Stimulated activated CD4-positive, alpha-beta T cell treated with anti-CD3 and anti-CD28 coated beads, Interleukin-15, amount 100 ng/mL, for 24 hours (primary cell): ENCODE measurements around the gene IGFL4.

ENCODE experiments used
- DNase-seq: peaks from one replicate; pipeline ENCODE4 v3.0.0-alpha.2; 2020

The IGFL4 gene

GRCh38 chr19:46060012-46060411, 19.2 kb upstream of the IGFL4 start:
- no peak for DNase-seq

GRCh38 chr19:46058778-46059177, 18.0 kb upstream of the IGFL4 start:
- DNase-seq: no peak

DNA sequence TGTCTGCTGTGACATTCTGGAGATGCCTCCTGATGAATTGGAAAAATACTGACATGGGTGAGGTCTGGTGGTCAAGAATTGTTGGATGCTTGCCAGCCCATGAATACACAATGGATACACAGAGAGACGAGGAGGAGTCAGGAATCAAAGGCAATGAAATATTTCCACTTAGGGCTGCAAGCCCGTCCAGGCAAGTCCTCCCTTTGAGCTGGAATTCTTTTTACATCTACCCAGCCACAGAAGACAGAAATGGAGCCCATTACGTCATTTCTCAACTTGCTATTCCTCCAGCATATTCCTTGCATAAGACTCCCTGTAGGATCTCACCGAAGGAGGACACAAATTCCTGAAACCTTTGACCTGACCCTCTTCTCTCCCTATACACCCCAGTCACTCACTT, 15.7 kb upstream of the IGFL4 start:
- DNase-seq: no peak

DNA sequence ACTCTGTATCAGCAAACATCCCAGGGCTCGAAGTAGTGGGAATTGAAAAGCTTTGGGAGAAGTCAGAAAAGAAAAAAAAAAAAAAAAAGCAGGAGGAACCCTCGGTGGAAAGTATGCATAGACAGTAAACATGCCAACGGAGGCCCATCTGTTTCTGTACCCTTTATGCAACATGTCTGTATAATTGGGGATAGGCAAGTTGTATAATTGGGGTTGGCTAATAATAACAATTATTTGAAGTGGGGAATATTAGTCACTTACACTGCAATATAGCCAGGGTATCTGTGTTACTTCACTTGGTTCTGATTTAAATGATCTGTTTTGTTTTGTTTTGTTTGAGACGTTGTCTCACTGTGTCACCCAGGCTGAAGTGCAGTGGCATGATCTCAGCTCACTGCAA, 12.1 kb upstream of the IGFL4 start:
- DNase-seq: no peak

- peak; percentile 9 for DNase-seq
Observed at GRCh38 chr19:46049597-46049996, 8.8 kb upstream of the IGFL4 start.

- no peak for DNase-seq
Observed at GRCh38 chr19:46043519-46043918, 2.7 kb upstream of the IGFL4 start.

- DNase-seq: no peak
Observed at GRCh38 chr19:46042252-46042883, 1.6 kb upstream of the IGFL4 start.

DNA sequence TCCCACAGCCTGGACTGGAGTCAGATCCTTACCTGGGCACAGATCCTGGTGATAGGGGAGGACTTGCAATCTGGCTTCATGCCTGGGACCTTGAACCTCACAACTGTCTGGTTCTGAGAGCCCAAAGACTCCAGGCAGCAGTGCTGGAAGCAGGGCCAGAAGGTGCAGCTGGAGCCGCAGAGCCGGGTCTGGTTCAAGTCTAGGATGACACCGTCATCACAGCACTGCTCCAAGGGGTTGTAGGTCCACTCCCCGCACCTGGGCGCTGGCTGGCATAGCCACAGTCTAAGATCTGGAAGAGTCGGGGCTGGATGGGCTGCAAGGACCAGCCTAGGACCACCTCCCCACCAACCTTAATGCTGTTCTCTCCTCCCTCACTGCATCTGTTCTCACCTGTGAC, 677 bp downstream of the IGFL4 start:
- no peak for DNase-seq

DNA sequence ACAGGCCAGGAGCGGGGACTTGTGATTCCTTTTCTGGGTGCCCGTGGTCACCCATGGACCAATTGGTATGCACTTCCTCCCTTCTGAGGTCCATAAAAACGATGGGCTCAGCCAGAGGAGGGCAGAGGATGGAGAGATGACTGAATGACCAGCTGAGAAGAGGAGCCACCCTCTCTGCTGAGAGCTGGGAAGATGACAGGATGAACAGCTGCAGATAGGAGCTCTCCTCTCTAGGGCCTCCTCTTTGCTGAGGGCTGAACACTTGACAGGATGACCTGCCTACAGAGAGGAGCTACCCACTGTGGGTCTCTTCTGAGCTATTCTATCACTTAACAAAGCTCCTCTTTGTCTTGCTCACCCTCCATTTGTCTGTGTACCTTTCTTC, 4.1 kb downstream of the IGFL4 start:
- DNase-seq: no peak

GRCh38 chr19:46035986-46036743, 4.6 kb downstream of the IGFL4 start:
- DNase-seq: no peak

- DNase-seq: no peak
Observed at GRCh38 chr19:46035546-46035945, 5.3 kb downstream of the IGFL4 start.

DNA sequence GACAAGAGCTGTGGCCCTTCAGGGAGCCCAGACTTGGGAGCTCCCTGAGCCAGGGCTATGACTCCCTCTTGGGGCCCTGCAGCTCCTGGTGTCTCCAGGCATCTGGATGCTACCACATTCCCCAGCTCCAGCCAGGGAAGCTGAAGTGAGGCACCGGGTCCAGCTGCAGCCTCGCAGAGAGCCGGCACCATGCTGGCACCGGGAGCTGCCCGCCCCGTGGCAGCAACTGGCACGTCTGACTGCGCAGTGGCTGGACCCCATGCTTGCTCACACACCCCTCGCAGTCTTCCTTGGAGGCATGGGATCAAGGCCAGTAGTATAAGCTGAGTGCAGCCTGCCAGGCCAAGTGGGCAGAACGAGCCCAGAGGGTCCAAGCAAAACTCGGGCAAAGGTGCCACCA, 7.4 kb downstream of the IGFL4 start:
- no peak for DNase-seq

GRCh38 chr19:46032597-46033025, 8.2 kb downstream of the IGFL4 start:
- DNase-seq: no peak

- no peak for DNase-seq
Observed at GRCh38 chr19:46031781-46032596, 8.8 kb downstream of the IGFL4 start.

GRCh38 chr19:46030812-46031550, 9.8 kb downstream of the IGFL4 start:
- DNase-seq: no peak

- no peak for DNase-seq
Observed at GRCh38 chr19:46025835-46026234, 15.0 kb downstream of the IGFL4 start.

DNA sequence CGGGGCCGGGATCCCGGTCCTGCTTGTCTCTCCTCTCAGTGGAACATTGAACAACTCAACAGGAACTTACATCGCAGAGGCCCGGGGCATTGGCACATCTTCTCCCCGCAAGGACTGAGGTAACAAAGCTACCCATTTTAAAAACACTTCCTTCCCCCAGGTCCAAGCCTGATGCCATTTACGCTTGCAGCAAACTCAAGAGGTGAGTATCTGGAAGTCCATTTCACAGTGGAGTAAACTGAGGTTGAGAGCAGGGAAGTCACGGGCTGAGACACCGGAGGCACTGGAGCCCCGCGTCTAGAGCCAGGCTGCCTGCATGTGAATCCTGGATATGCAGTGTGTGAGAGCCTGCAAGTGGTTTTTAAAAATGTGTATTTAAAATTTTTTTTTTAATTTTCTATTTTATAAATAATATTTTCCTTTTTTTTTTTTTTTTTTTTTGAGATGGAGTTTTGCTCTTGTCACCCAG, 17.5 kb downstream of the IGFL4 start:
- no peak for DNase-seq

DNA sequence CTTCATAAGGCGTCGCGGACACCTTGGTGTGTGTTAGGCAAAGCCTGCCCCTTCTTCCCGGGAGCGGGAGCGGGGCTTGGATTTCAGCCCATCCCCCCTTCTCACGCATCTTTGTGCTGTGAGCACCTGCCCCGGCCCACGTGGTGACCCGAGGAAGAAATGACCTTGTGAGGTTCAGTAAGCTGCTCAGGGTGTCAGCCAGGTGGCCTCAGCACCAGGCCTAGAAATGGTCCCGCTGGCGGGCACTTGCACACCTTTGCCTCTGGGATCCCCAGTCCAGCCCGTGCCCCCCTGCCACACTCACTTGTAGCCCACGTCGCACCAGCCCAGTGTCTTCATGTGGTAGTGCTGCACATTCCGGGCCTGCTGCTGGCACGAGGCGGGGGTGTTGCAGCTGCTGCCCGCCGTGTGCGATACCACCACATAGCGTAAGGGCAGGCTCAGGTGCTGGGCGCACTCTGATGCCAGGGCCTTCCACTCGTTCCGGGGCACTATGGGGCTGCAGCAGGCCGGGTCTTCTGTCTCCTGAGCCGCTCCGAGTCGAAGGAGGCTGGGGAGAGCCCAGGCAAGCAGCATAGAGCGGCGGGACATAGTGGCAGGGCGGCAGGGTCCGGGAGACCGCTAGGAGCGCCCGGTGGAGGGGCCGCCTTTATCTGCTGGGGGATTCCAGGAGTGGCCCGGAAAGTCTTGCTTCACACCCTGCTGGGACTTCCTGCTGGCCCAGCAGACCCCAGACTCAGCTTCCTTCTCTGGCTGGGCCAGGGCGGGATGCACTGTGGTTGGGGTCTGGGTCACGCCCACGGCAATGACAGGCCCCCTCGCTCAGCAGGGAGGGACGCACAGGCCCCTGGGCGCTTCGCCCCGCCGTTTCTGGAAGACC, 18.1 kb downstream of the IGFL4 start, which contains the start of gene PGLYRP1:
TSS of gene PGLYRP1 (minus strand) at position 623 of the 880 bp plus-strand sequence. CDS start at position 591, 32 bp downstream.
- no peak for DNase-seq

DNA sequence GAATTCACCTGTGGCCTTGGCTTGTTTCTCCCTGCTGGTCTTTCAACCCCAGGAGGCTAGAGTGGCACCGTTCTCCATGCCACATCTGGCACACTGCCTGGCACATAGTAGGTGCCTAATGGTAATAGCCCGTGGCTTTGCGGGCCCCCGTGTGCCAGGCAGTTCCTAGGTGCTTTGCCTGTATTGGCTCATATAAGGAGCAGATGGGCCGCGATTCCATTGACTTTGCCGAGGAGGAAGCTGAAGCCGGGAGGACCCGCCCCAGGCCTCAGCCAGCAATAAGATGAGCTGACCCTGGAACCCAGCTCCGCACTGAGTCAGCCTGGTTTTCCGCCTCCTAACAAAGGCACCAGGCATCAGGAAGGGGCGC, 18.8 kb downstream of the IGFL4 start:
- no peak for DNase-seq

- no peak for DNase-seq
Observed at GRCh38 chr19:46021531-46022041, 19.2 kb downstream of the IGFL4 start.

GRCh38 chr19:46020819-46021125, 20.0 kb downstream of the IGFL4 start:
- no peak for DNase-seq

- no peak for DNase-seq
Observed at GRCh38 chr19:46019270-46019669, 21.5 kb downstream of the IGFL4 start.
